Neural cell (in vitro differentiated cells): ENCODE results near the gene OR2T29. TPM values are rescaled to one million over a fixed set of nuclear protein-coding genes. Genes with fewer than 3 reads are reported as not detected.
"Not testable (repeated sequence)": the region's sequence is repeated elsewhere in the genome, so short reads cannot be mapped to it uniquely, and the experiment has no call there.

Experiments used
- H2AFZ ChIP-seq: fragments of 200-600, 300-800 bp; sonication (generic), shearing (Covaris generic); 2 replicates; pipeline ENCODE4 v1.6.0; 2014; ENCODE audit warnings: low read depth, mild to moderate bottlenecking, antibody characterized with exemption, low read length, moderate library complexity
- H3F3A ChIP-seq: fragments of 200-600 bp; shearing (Covaris generic); 2 replicates; pipeline ENCODE4 v1.6.1; 2016; ENCODE audit warnings: mild to moderate bottlenecking, moderate library complexity, mixed read lengths, antibody characterized with exemption, low read length; ENCODE audit not compliant: insufficient read depth, poor library complexity, severe bottlenecking
- H3K27ac ChIP-seq: fragments of 200-600, 300-800 bp; sonication (generic), shearing (Covaris generic); 2 replicates; pipeline ENCODE4 v1.5.1; 2014; ENCODE audit warnings: mild to moderate bottlenecking, low read length, moderate library complexity
- H3K27me3 ChIP-seq: fragments of 300-800, 200-600 bp; sonication (generic), shearing (Covaris generic); 2 replicates; pipeline ENCODE4 v1.6.0; 2014; ENCODE audit warnings: mild to moderate bottlenecking, low read depth, low read length, moderate library complexity; ENCODE audit not compliant: insufficient read depth
- H3K36me3 ChIP-seq: fragments of 300-800, 200-600 bp; sonication (generic), shearing (Covaris generic); 2 replicates; pipeline ENCODE4 v1.5.1; 2014; ENCODE audit warnings: mild to moderate bottlenecking, antibody characterized with exemption, low read length, moderate library complexity; ENCODE audit not compliant: insufficient read depth
- H3K4me2 ChIP-seq: fragments of 300-800, 200-600 bp; sonication (generic), shearing (Covaris generic); 2 replicates; pipeline ENCODE4 v1.6.0; 2014; ENCODE audit warnings: mild to moderate bottlenecking, low read length
- H3K4me3 ChIP-seq: fragments of 300-800, 200-600 bp; sonication (generic), shearing (Covaris generic); 2 replicates; pipeline ENCODE4 v1.5.1; 2014; ENCODE audit warnings: mild to moderate bottlenecking, low read length, moderate library complexity
- H3K79me2 ChIP-seq: fragments of 200-600 bp; shearing (Covaris generic); replicated peaks from 2 replicates; pipeline ENCODE4 v1.6.0; 2014; ENCODE audit warnings: mild to moderate bottlenecking, low read length, moderate library complexity; ENCODE audit not compliant: insufficient read depth
- H3K9ac ChIP-seq: fragments of 300-800, 200-600 bp; sonication (generic), shearing (Covaris generic); 2 replicates; pipeline ENCODE4 v1.6.1; 2016; ENCODE audit warnings: mild to moderate bottlenecking, low read length, mixed read lengths
- H3K9me2 ChIP-seq: fragments of 200-600 bp; shearing (Covaris generic); 2 replicates; pipeline ENCODE4 v1.6.1; 2016; ENCODE audit warnings: mild to moderate bottlenecking, low read length, mixed read lengths; ENCODE audit not compliant: insufficient read depth
- H3K9me3 ChIP-seq: fragments of 200-600, 300-800 bp; sonication (generic), shearing (Covaris generic); 2 replicates; pipeline ENCODE4 v1.6.1; 2016; ENCODE audit warnings: mild to moderate bottlenecking, mixed run types, low read length, moderate library complexity, mixed read lengths
- H4K20me1 ChIP-seq: fragments of 200-600 bp; shearing (Covaris generic); 2 replicates; pipeline ENCODE4 v1.6.1; 2016; ENCODE audit warnings: mild to moderate bottlenecking, mixed run types; ENCODE audit not compliant: insufficient read depth
- EP300 ChIP-seq: fragments of 450-650 bp; conservative IDR thresholded peaks from 2 replicates; pipeline ENCODE4 v1.6.1; 2014; ENCODE audit warnings: antibody characterized with exemption, mild to moderate bottlenecking, moderate library complexity; ENCODE audit not compliant: poor library complexity, severe bottlenecking
- EZH2 ChIP-seq: fragments of 200-600, 300-800 bp; shearing (Covaris generic), sonication (generic); IDR thresholded peaks from 2 replicates; pipeline ENCODE4 v1.6.1; 2014; ENCODE audit warnings: antibody characterized with exemption, low read length, borderline replicate concordance, mild to moderate bottlenecking; ENCODE audit not compliant: insufficient read depth, poor library complexity, severe bottlenecking
- MXI1 ChIP-seq: fragments of 450-650 bp; conservative IDR thresholded peaks from 2 replicates; pipeline ENCODE4 v1.6.1; 2014; ENCODE audit warnings: antibody characterized with exemption, mild to moderate bottlenecking; ENCODE audit not compliant: poor library complexity, severe bottlenecking
- POLR2AphosphoS5 ChIP-seq: IDR thresholded peaks from 2 replicates; pipeline ENCODE4 v1.6.1; 2012
- RAD21 ChIP-seq: fragments of 450-650 bp; conservative IDR thresholded peaks from 2 replicates; pipeline ENCODE4 v1.6.1; 2014; ENCODE audit warnings: antibody characterized with exemption, mild to moderate bottlenecking, moderate library complexity
- SMC3 ChIP-seq: fragments of 450-650 bp; conservative IDR thresholded peaks from 2 replicates; pipeline ENCODE4 v1.6.1; 2014; ENCODE audit warnings: antibody characterized with exemption, mild to moderate bottlenecking, moderate library complexity; ENCODE audit not compliant: poor library complexity
- TAF1 ChIP-seq: IDR thresholded peaks from 2 replicates; pipeline ENCODE4 v1.6.1; 2012; ENCODE audit warnings: low read depth
- polyA minus RNA-seq: library from RNA; depleted of rRNA, polyadenylated mRNA; stranded (reverse); fragments of >200 nt; gene quantifications from 2 replicates; pipeline ENCODE4 v1.2.3, GENCODE V29; 2014
- polyA plus RNA-seq: library from polyadenylated mRNA; depleted of rRNA; stranded (reverse); fragments of >200 nt; gene quantifications from 2 replicates; pipeline ENCODE4 v1.2.3, GENCODE V29; 2014
- TF ChIP-seq, protein P1 (sequence below): IDR thresholded peaks from 2 replicates; pipeline ENCODE4 v1.6.1; 2012; ENCODE audit warnings: borderline replicate concordance
- TF ChIP-seq, protein P2 (sequence below): fragments of 450-650 bp; IDR thresholded peaks from 2 replicates; pipeline ENCODE4 v1.5.1; 2014; ENCODE audit warnings: antibody characterized with exemption, mild to moderate bottlenecking, moderate library complexity; ENCODE audit not compliant: poor library complexity, severe bottlenecking

OR2T29 gene, protein sequence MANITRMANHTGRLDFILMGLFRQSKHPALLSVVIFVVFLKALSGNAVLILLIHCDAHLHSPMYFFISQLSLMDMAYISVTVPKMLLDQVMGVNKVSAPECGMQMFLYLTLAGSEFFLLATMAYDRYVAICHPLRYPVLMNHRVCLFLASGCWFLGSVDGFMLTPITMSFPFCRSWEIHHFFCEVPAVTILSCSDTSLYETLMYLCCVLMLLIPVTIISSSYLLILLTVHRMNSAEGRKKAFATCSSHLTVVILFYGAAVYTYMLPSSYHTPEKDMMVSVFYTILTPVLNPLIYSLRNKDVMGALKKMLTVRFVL
- polyA plus RNA-seq (not detected in 2 replicates), polyA minus RNA-seq (not detected in 2 replicates)

DNA sequence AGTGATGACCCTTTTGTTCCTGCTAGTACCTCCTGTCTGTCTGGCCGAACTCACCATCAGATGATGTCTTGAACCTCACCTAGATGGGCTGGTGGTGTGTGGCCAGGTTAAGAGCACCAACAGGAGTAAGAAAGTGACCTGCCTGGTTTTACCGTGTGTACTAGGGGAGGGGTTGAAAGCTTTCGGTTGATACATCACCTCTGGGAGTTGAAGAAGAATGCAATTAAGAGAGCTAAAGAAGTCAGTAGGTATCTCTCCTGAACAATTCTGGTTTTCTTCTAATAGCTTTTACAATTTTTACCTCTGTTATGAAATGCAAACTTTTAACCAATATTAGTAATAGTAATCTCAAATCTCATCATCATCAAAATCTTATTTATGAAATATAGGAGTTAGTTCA lies at the start of gene OR2T29:
TSS of gene OR2T29 (minus strand) at position 101 of the 400 bp plus-strand sequence. CDS start 3,281 bp downstream, outside the sequence.
- H3K4me2 ChIP-seq, H3K79me2 ChIP-seq, H4K20me1 ChIP-seq, H3K27me3 ChIP-seq, H2AFZ ChIP-seq, H3K9me2 ChIP-seq, H3K9ac ChIP-seq, H3F3A ChIP-seq, H3K36me3 ChIP-seq, H3K9me3 ChIP-seq, H3K4me3 ChIP-seq, H3K27ac ChIP-seq: not testable (repeated sequence)

DNA sequence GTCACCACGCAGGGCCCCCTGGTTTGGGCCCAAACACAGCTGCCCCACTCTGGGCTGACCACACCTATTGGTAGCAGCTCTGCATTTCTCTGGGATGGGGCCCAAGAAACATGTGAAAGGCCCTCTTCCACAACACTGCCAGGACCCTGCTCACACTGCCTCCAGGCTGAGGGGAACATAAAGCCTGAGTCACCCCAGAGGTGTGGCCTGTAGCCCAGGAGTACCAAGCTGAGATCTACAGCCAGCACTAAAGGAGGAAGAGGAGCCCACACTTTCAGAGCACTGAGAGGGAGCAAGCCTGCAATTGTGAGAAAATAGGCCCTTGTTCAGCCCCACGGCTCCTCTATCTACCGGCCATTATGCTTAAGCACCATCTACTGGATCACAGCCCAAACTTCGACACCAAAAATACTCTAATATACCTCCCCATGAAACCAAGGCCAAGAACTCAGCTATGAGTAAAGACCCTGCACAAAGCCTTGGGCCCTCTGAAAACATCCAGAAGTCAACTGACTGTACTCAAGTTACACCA lies 49.4 kb upstream of the OR2T29 start:
- no peaks in the 10 kb centered on the region for H4K20me1 ChIP-seq
- no peaks in the 10 kb centered on the region for H3K79me2 ChIP-seq
- H3K9me3 ChIP-seq, result peaks cover 7% of the 10 kb centered on the region
- H3K9me2 ChIP-seq, result no peaks in the 10 kb centered on the region
- H3K9ac ChIP-seq, result no peak overlapping the region
- no peak overlapping the region for H3K27ac ChIP-seq
- no peaks in the 10 kb centered on the region for H3K36me3 ChIP-seq
- H2AFZ ChIP-seq, result no peak overlapping the region
- no peak overlapping the region for H3K4me2 ChIP-seq
- TF ChIP-seq, protein P1, sequence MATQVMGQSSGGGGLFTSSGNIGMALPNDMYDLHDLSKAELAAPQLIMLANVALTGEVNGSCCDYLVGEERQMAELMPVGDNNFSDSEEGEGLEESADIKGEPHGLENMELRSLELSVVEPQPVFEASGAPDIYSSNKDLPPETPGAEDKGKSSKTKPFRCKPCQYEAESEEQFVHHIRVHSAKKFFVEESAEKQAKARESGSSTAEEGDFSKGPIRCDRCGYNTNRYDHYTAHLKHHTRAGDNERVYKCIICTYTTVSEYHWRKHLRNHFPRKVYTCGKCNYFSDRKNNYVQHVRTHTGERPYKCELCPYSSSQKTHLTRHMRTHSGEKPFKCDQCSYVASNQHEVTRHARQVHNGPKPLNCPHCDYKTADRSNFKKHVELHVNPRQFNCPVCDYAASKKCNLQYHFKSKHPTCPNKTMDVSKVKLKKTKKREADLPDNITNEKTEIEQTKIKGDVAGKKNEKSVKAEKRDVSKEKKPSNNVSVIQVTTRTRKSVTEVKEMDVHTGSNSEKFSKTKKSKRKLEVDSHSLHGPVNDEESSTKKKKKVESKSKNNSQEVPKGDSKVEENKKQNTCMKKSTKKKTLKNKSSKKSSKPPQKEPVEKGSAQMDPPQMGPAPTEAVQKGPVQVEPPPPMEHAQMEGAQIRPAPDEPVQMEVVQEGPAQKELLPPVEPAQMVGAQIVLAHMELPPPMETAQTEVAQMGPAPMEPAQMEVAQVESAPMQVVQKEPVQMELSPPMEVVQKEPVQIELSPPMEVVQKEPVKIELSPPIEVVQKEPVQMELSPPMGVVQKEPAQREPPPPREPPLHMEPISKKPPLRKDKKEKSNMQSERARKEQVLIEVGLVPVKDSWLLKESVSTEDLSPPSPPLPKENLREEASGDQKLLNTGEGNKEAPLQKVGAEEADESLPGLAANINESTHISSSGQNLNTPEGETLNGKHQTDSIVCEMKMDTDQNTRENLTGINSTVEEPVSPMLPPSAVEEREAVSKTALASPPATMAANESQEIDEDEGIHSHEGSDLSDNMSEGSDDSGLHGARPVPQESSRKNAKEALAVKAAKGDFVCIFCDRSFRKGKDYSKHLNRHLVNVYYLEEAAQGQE, result no peak
- TF ChIP-seq MXI1, result no peak
- no peak for TF ChIP-seq EZH2
- TF ChIP-seq EP300, result no peak
- no peak for TF ChIP-seq TAF1
- no peak for TF ChIP-seq SMC3
- no peak for TF ChIP-seq POLR2AphosphoS5
- TF ChIP-seq RAD21, result no peak
- TF ChIP-seq, protein P2, sequence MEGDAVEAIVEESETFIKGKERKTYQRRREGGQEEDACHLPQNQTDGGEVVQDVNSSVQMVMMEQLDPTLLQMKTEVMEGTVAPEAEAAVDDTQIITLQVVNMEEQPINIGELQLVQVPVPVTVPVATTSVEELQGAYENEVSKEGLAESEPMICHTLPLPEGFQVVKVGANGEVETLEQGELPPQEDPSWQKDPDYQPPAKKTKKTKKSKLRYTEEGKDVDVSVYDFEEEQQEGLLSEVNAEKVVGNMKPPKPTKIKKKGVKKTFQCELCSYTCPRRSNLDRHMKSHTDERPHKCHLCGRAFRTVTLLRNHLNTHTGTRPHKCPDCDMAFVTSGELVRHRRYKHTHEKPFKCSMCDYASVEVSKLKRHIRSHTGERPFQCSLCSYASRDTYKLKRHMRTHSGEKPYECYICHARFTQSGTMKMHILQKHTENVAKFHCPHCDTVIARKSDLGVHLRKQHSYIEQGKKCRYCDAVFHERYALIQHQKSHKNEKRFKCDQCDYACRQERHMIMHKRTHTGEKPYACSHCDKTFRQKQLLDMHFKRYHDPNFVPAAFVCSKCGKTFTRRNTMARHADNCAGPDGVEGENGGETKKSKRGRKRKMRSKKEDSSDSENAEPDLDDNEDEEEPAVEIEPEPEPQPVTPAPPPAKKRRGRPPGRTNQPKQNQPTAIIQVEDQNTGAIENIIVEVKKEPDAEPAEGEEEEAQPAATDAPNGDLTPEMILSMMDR, result no peak
- H3K4me3 ChIP-seq, result no peak overlapping the region
- no peaks in the 10 kb centered on the region for H3F3A ChIP-seq
- H3K27me3 ChIP-seq, result no peaks in the 10 kb centered on the region
